ENCODE measurements around the gene PARVA. TPM values are rescaled to one million over a fixed set of nuclear protein-coding genes. Genes with fewer than 3 reads are reported as not detected.
"Not testable (repeated sequence)": the region's sequence is repeated elsewhere in the genome, so short reads cannot be mapped to it uniquely, and the experiment has no call there.

Gene PARVA
- total RNA-seq, 1 donor from 2014 or later: 45.9 TPM

DNA sequence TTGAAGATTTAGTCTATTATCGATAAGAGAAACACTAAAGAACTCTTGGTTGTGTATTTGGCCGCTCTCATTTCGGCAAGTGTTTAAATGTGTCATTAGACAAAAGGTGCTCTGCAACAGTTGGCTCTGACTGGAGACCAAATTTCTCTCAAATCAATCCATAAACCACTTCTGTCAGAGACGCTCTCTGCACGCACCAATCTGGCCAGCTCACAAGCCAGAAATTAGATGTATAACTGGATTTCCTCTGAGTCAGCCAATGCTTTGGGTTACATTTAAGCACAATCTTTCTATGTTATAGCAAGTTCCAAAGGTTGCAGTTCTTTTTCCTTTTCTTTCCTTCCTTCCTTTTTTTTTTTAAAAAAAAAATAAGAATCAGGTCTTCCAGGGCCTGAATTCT, 17.6 kb upstream of the PARVA start:
- TF ChIP-seq, protein P1, sequence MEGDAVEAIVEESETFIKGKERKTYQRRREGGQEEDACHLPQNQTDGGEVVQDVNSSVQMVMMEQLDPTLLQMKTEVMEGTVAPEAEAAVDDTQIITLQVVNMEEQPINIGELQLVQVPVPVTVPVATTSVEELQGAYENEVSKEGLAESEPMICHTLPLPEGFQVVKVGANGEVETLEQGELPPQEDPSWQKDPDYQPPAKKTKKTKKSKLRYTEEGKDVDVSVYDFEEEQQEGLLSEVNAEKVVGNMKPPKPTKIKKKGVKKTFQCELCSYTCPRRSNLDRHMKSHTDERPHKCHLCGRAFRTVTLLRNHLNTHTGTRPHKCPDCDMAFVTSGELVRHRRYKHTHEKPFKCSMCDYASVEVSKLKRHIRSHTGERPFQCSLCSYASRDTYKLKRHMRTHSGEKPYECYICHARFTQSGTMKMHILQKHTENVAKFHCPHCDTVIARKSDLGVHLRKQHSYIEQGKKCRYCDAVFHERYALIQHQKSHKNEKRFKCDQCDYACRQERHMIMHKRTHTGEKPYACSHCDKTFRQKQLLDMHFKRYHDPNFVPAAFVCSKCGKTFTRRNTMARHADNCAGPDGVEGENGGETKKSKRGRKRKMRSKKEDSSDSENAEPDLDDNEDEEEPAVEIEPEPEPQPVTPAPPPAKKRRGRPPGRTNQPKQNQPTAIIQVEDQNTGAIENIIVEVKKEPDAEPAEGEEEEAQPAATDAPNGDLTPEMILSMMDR (IDR thresholded peaks at IDR 0.05; ENCODE audit: insufficient read depth, low read length, poor library complexity, severe bottlenecking): no peak
- Histone ChIP-seq H3K27me3 (ENCODE audit: control insufficient read depth, insufficient read depth, low read length) (no peaks in the 10 kb centered on the region), H3K4me3 (ENCODE audit: low read depth, low read length) (no peak overlapping the region), H3K36me3 (ENCODE audit: control insufficient read depth, insufficient read depth, low read length) (no peaks in the 10 kb centered on the region)
- no peak for DNase-seq (ENCODE audit: low read depth)

GRCh38 chr11:12361682-12362081, 15.7 kb upstream of the PARVA start:
- H3K36me3 ChIP-seq (ENCODE audit: control insufficient read depth, insufficient read depth, low read length): no peaks in the 10 kb centered on the region
- TF ChIP-seq, protein P1 (IDR thresholded peaks at IDR 0.05; ENCODE audit: insufficient read depth, low read length, poor library complexity, severe bottlenecking): no peak
- H3K4me3 ChIP-seq (ENCODE audit: low read depth, low read length): no peak overlapping the region
- no peak for DNase-seq (ENCODE audit: low read depth)
- no peaks in the 10 kb centered on the region for H3K27me3 ChIP-seq (ENCODE audit: control insufficient read depth, insufficient read depth, low read length)

GRCh38 chr11:12362857-12363256, 14.5 kb upstream of the PARVA start:
- Histone ChIP-seq H3K36me3 (ENCODE audit: control insufficient read depth, insufficient read depth, low read length) (no peaks in the 10 kb centered on the region), H3K4me3 (ENCODE audit: low read depth, low read length) (no peak overlapping the region), H3K27me3 (ENCODE audit: control insufficient read depth, insufficient read depth, low read length) (no peaks in the 10 kb centered on the region)
- TF ChIP-seq, protein P1 (IDR thresholded peaks at IDR 0.05; ENCODE audit: insufficient read depth, low read length, poor library complexity, severe bottlenecking): no peak
- DNase-seq (ENCODE audit: low read depth): no peak

GRCh38 chr11:12363373-12363772, 14.0 kb upstream of the PARVA start:
- DNase-seq (ENCODE audit: low read depth): no peak
- no peak overlapping the region for H3K4me3 ChIP-seq (ENCODE audit: low read depth, low read length)
- H3K27me3 ChIP-seq (ENCODE audit: control insufficient read depth, insufficient read depth, low read length): no peaks in the 10 kb centered on the region
- TF ChIP-seq, protein P1 (IDR thresholded peaks at IDR 0.05; ENCODE audit: insufficient read depth, low read length, poor library complexity, severe bottlenecking): no peak
- no peaks in the 10 kb centered on the region for H3K36me3 ChIP-seq (ENCODE audit: control insufficient read depth, insufficient read depth, low read length)

DNA sequence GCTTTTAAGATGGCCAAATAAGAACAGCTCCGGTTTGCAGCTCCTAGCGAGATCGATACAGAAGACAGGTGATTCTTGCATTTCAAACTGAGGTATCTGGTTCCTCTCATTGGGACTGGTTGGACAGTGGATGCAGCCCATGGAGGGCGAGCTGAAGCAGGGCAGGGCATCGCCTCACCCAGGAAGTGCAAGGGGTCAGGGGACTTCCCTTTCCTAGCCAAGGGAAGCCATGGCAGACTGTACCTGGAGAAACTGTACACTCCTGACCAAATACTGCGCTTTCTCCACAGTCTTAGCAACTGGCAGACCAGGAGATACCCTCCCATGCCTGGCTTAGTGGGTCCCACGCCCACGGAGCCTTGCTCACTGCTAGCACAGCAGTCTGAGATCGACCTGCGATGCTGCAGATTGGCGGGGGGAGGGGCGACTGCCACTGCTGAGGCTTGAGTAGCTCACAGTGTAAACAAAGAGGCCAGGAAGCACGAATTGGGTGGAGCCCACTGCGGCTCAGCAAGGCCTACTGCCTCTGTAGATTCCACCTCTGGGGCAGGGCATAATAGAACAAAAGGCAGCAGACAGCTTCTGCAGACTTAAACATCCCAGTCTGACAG, 11.3 kb upstream of the PARVA start:
- not testable (repeated sequence) for H3K36me3 ChIP-seq (ENCODE audit: control insufficient read depth, insufficient read depth, low read length); H3K4me3 ChIP-seq (ENCODE audit: low read depth, low read length); DNase-seq (ENCODE audit: low read depth); H3K27me3 ChIP-seq (ENCODE audit: control insufficient read depth, insufficient read depth, low read length)

- H3K27me3 ChIP-seq (ENCODE audit: control insufficient read depth, insufficient read depth, low read length); H3K36me3 ChIP-seq (ENCODE audit: control insufficient read depth, insufficient read depth, low read length); H3K4me3 ChIP-seq (ENCODE audit: low read depth, low read length); DNase-seq (ENCODE audit: low read depth): not testable (repeated sequence)
Measured at GRCh38 chr11:12367057-12367456, 10.3 kb upstream of the PARVA start.

- no peak for DNase-seq (ENCODE audit: low read depth)
- TF ChIP-seq, protein P1 (IDR thresholded peaks at IDR 0.05; ENCODE audit: insufficient read depth, low read length, poor library complexity, severe bottlenecking): no peak
- H3K4me3 ChIP-seq (ENCODE audit: low read depth, low read length): no peak overlapping the region
- no peaks in the 10 kb centered on the region for H3K27me3 ChIP-seq (ENCODE audit: control insufficient read depth, insufficient read depth, low read length)
- H3K36me3 ChIP-seq (ENCODE audit: control insufficient read depth, insufficient read depth, low read length): no peaks in the 10 kb centered on the region
Measured at GRCh38 chr11:12372111-12372510, 5.3 kb upstream of the PARVA start.
